ENCODE data around the gene SLAMF1. TPM values are rescaled to one million over a fixed set of nuclear protein-coding genes. Genes with fewer than 3 reads are reported as not detected.

The SLAMF1 gene
- total and polyA plus RNA-seq, 2 experiments from 2014 or later, result not detected

GRCh38 chr1:160579216-160579701, 67.6 kb downstream of the SLAMF1 start, which contains the start of gene CD84:
CD84 (minus strand) TSS chr1:160579496; CDS start chr1:160579437, 59 bp downstream.
- no peak within 1 kb of the TSS for H3K27ac Mint-ChIP-seq
- H3K27ac ChIP-seq (ENCODE audit: low read depth), result no peak within 1 kb of the TSS
- H3K4me3 Mint-ChIP-seq, result no peak within 1 kb of the TSS
- no peaks in the 10 kb centered on the region for H3K79me2 ChIP-seq (replicated peaks; ENCODE audit: insufficient read depth)
- H3K9me3 Mint-ChIP-seq, result no peaks in the 10 kb centered on the region; the same call in 2 of the 3 replicates
- DNase-seq (ENCODE audit: low spot score) (no peak), ATAC-seq (no peak)
- peak within 1 kb of the TSS; percentile 49; the same call in 1 of the 2 replicates for H2AFZ ChIP-seq
- no peak within 1 kb of the TSS for H3K4me2 ChIP-seq
- H3K36me3 ChIP-seq (ENCODE audit: insufficient read depth), result no peaks in the 10 kb centered on the region
- no peaks in the 10 kb centered on the region for H3K4me1 ChIP-seq (ENCODE audit: insufficient read depth)
- H3K9me2 ChIP-seq (ENCODE audit: insufficient read depth), result no peaks in the 10 kb centered on the region; the same call in 1 of the 2 replicates
- H3K36me3 Mint-ChIP-seq (ENCODE audit: low read depth), result no peaks in the 10 kb centered on the region
- H3K27me3 ChIP-seq (ENCODE audit: insufficient read depth), result no peaks in the 10 kb centered on the region
- H3K4me1 Mint-ChIP-seq, result no peaks in the 10 kb centered on the region
- TF ChIP-seq ETS1 (IDR thresholded peaks at IDR 0.05) (no peak), ZNF114 (CRISPR knock-in tag; IDR thresholded peaks at IDR 0.05) (no peak), STAT1 (IDR thresholded peaks at IDR 0.05; ENCODE audit: unreplicated experiment) (no peak), CREB1 (CRISPR knock-in tag; IDR thresholded peaks at IDR 0.05; ENCODE audit: low read depth) (no peak), POLR2AphosphoS5 (IDR thresholded peaks at IDR 0.05; ENCODE audit: low read depth) (no peak), ZNF462 (CRISPR knock-in tag; IDR thresholded peaks at IDR 0.05) (no peak), EZH2 (IDR thresholded peaks at IDR 0.05; ENCODE audit: low read depth, unreplicated experiment) (no peak), ZNF331 (CRISPR knock-in tag; IDR thresholded peaks at IDR 0.05; ENCODE audit: low read depth) (no peak), NANOG (IDR thresholded peaks at IDR 0.05; ENCODE audit: borderline replicate concordance) (no peak), REST (IDR thresholded peaks at IDR 0.05; ENCODE audit: unreplicated experiment) (no peak), CTCF (conservative IDR thresholded peaks at IDR 0.05; ENCODE audit: low read depth in 2 of 2) (no peak), JUNB (IDR thresholded peaks at IDR 0.05; ENCODE audit: unreplicated experiment) (no peak), EZH2phosphoT487 (IDR thresholded peaks at IDR 0.05; ENCODE audit: unreplicated experiment) (no peak)
- H3K4me3 ChIP-seq, result no peak within 1 kb of the TSS
- no peaks in the 10 kb centered on the region for H3K27me3 Mint-ChIP-seq (ENCODE audit: insufficient read depth, low read depth, poor library complexity)
- no peaks in the 10 kb centered on the region for H3F3A ChIP-seq (replicated peaks; ENCODE audit: low read depth)
- no peaks in the 10 kb centered on the region for H4K20me1 ChIP-seq (replicated peaks; ENCODE audit: insufficient read depth)

All from GM23338 (cell line).